Stimulated activated CD8-positive, alpha-beta memory T cell treated with anti-CD3 and anti-CD28 coated beads, Interleukin-12 subunit alpha, Interleukin-12 subunit beta, amount 100 ng/mL, for 24 hours (primary cell): Measurements from ENCODE around the gene CHP1.
"Not testable (repeated sequence)": the region's sequence is repeated elsewhere in the genome, so short reads cannot be mapped to it uniquely, and the experiment has no call there.

Experiments
- DNase-seq: peaks from one replicate; pipeline ENCODE4 v3.0.0-alpha.2; 2020; ENCODE audit errors: extremely low read depth

CHP1 gene

DNA sequence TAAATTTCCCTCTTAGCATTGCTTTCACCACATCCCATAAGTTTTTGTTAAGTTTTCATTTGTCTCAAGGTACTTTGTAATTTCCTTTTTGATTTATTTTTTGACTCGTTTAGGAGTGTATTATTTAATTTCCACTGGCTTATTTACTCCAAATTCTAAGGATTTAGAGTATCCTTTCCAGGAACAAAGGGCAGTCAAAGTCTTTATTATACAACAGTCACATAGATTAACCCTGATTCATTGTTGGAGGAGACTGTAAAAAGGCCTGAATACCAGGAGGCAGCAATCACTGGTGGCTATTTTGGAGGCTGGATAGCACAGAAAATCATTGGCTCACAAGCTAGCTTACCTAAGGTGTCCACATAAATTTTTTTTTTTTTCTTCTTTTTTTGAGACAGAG lies 61.5 kb downstream of the CHP1 start:
- DNase-seq, result no peak

DNA sequence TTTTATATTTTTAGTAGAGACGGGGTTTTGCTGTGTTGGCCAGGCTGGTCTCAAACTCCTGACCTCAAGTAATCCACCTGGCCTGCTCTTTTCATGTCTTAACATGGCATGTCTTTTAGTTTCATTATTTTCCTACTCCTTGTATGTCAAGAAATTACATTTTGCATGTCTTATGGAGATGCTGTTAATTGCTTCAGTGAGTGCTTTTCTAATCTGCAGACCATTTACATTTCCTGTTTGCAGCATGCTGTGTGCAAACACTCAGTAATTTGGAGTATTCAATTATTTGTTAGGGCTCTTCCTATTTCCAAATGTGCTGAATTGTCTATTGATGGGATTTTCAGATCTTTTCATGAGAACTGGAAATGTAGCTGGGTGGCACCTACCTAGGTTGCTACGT lies 70.1 kb downstream of the CHP1 start:
- not testable (repeated sequence) for DNase-seq

DNA sequence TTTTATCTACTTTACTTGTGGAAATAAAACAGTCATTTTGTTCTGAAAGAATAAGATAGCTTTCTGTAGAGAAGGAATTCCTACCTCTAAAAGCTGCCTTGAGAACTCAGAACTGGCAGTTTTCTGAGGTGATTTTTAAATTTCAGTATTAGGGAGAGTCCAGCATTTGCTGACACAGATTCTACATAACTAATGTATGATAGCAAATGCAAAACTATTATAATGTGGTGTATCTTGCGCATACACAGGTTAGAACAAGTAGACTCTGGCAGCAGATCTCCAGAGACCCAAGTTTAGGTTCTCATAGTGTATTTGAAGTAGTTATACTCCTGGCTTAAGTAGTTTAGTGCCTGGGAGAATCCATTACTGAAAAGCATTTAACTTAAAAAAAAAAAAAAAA lies 70.5 kb downstream of the CHP1 start:
- DNase-seq, result no peak

GRCh38 chr15:41304149-41304770 lies 73.2 kb downstream of the CHP1 start:
- DNase-seq, result no peak

- no peak for DNase-seq
Observed at GRCh38 chr15:41307679-41308078, 76.6 kb downstream of the CHP1 start.

DNA sequence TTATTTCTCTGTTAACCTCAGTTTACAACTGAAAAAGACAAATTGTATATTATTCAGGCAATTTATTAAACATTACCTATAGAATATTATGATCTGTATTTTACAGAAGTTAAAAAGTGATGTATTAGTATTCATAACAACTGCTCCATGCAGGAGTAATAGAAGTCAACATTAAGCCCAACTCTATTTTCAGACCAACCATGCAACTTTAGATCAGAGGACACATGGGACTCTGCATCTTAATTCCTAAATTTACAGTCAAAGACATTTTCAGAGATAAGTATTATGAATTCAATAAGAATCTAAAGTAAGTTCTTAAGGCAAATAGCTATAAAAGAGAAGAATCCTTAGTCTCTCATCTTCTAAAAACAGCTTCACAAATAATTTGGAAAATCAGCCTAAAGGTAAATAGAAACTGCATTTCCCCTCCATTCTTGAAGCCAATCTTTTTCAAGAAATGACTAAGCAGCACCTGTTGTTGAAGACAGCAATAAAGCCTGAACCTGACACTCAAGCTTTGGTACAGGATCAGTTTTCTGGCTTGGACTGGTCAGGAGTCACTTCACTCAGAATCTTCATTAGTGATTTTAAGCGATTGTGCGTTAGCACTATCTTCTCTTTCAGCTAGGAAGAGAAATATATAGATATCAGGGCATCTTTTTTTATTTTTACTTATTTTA lies 78.3 kb downstream of the CHP1 start:
- no peak for DNase-seq

DNA sequence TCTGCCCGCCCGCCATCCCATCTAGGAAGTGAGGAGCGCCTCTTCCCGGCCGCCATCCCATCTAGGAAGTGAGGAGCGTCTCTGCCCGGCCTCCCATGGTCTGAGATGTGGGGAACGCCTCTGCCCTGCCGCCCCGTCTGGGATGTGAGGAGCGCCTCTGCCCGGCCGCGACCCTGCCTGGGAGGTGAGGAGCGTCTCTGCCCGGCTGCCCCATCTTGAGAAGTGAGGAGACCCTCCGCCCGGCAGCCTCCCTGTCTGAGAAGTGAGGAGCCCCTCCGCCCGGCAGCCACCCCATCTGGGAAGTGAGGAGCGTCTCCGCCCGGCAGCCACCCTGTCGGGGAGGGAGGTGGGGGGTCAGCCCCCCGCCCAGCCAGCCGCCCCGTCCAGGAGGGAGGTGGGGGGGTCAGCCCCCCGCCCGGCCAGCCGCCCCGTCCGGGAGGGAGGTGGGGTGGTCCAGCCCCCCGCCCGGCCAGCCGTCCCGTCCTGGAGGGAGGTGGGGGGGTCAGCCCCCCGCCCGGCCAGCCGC lies 89.8 kb downstream of the CHP1 start:
- not testable (repeated sequence) for DNase-seq

- DNase-seq, result no peak
Observed at GRCh38 chr15:41323611-41324010, 92.5 kb downstream of the CHP1 start.

GRCh38 chr15:41331281-41331680 lies 100.2 kb downstream of the CHP1 start:
- no peak for DNase-seq
